ENCODE results near the gene PPFIA4.

- TF ChIP-seq POLR2A (IDR thresholded peaks at IDR 0.05; ENCODE audit: low read depth, low read length) (no peak), EZH2 (IDR thresholded peaks at IDR 0.05; ENCODE audit: borderline replicate concordance, low read depth, low read length, severe bottlenecking) (no peak)
These were observed 90.0 kb downstream of the PPFIA4 start for GRCh38 chr1:203116091-203116820.

Data from endothelial cell of umbilical vein (primary cell).